Smooth muscle cell (in vitro differentiated cells): Measurements from ENCODE around the gene TNFRSF4. TPM values are rescaled to one million over a fixed set of nuclear protein-coding genes. Genes with fewer than 3 reads are reported as not detected.

ENCODE experiments used
- DNase-seq: peaks from one replicate; lab custom pipeline; 2025; ENCODE audit not compliant: unreplicated experiment; lab: John Stamatoyannopoulos, UW
- H2AFZ ChIP-seq: fragments of 200-600 bp; sonication (generic); 2 replicates; pipeline ENCODE4 v1.6.0; 2016; ENCODE audit warnings: antibody characterized with exemption, low read depth, mild to moderate bottlenecking
- H3F3A ChIP-seq: fragments of 200-600 bp; sonication (generic); 2 replicates; pipeline ENCODE4 v1.6.0; 2017; ENCODE audit warnings: antibody characterized with exemption, low read depth
- H3K27ac ChIP-seq: fragments of 200-600 bp; sonication (generic); 2 replicates; pipeline ENCODE4 v1.5.1; 2016; ENCODE audit warnings: low read depth, mild to moderate bottlenecking
- H3K27me3 ChIP-seq: fragments of 200-600 bp; sonication (generic); 2 replicates; pipeline ENCODE4 v1.6.1; 2016; ENCODE audit warnings: low read depth, mild to moderate bottlenecking
- H3K36me3 ChIP-seq: fragments of 200-600 bp; sonication (generic); 2 replicates; pipeline ENCODE4 v1.5.1; 2016; ENCODE audit warnings: low read depth
- H3K4me1 ChIP-seq: fragments of 200-600 bp; sonication (generic); 2 replicates; pipeline ENCODE4 v1.5.1; 2016; ENCODE audit warnings: low read depth
- H3K4me2 ChIP-seq: fragments of 200-600 bp; sonication (generic); 2 replicates; pipeline ENCODE4 v1.6.0; 2016; ENCODE audit warnings: mild to moderate bottlenecking
- H3K4me3 ChIP-seq: fragments of 200-600 bp; sonication (generic); 2 replicates; pipeline ENCODE4 v1.5.1; 2016; ENCODE audit warnings: mild to moderate bottlenecking
- H3K79me2 ChIP-seq: fragments of 200-600 bp; sonication (generic); 2 replicates; pipeline ENCODE4 v1.6.0; 2016; ENCODE audit warnings: low read depth, mild to moderate bottlenecking
- H3K9ac ChIP-seq: fragments of 200-600 bp; sonication (generic); 2 replicates; pipeline ENCODE4 v1.6.0; 2016; ENCODE audit warnings: low read depth
- H3K9me3 ChIP-seq: fragments of 200-600 bp; sonication (generic); replicated peaks from 2 replicates; pipeline ENCODE4 v1.5.1; 2016; ENCODE audit warnings: low read depth
- H4K20me1 ChIP-seq: fragments of 200-600 bp; sonication (generic); 2 replicates; pipeline ENCODE4 v1.6.0; 2016; ENCODE audit warnings: low read depth
- WGBS: methylation state at CpG from one replicate; pipeline ENCODE4 v1.1.7; 2016; ENCODE audit warnings: low lambda C conversion rate; 5-methylcytosine and 5-hydroxymethylcytosine counted together
- polyA plus RNA-seq: library from polyadenylated mRNA; unstranded; fragments of >200 nt; fragmentation: Nextera tagmentation; extraction: Ambion mirVana; gene quantifications from 2 replicates; pipeline ENCODE4 v1.2.1, GENCODE V29; 2016
- total RNA-seq: library from RNA; depleted of rRNA; stranded (reverse); fragments of >200 nt; gene quantifications from 2 replicates; pipeline ENCODE4 v1.2.3, GENCODE V29; 2014
- TF ChIP-seq, protein P1 (sequence below): fragments of 200-600 bp; sonication (generic); IDR thresholded peaks from 2 replicates; pipeline ENCODE4 v1.5.1; 2017; ENCODE audit warnings: borderline replicate concordance, mild to moderate bottlenecking, antibody characterized with exemption; ENCODE audit not compliant: insufficient read depth, poor library complexity, severe bottlenecking

TNFRSF4 gene
- total and polyA plus RNA-seq, 2 experiments from 2014 or later: not detected

DNA sequence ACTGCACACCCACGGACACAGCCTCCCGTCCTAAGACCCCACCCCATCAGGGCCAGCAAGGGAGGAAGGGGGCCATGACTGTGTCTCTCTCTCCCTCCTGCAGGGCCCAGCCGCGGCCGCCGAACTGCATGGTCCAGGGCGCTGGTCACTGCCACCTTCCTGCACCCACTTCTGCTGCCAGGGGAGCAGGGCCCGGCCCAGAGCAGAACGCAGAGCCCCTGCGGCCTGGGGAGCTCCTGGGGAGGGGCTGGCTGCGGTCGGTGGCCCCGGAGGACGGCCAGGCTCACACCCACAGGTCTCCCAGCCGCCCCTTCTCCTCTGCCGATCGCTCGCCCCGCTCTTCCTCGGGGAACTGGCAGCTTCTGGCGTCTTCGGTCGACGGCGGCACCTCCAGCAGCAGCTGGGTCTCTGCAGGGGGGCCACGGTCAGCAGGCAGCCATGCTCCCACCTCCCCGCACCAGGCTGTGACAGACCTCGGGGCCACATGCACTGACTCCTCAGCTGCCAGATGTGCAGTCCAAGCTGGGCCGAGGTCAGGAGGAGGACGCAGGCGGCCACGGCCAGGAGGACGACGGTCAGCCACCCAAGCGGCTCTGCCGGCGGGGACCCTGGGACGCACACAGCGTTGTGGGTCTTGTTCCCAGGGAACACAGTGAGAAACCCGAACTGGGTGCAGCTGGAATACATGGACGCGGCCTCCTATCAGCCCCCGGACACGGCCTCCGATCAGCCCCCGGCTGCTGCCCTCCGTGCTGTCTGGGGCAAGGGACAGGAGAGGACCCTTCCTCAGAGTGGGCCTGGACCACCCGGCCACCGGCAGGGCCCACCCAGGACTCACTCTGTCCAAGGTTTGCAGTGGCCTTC lies 10.2 kb downstream of the TNFRSF4 start:
- no peaks in the 10 kb centered on the region for H3K27me3 ChIP-seq
- no peaks in the 10 kb centered on the region for H4K20me1 ChIP-seq
- H3F3A ChIP-seq: no peaks in the 10 kb centered on the region
- H3K9me3 ChIP-seq: no peaks in the 10 kb centered on the region
- no peaks in the 10 kb centered on the region for H3K79me2 ChIP-seq
- 91% methylated on average over 49 of the region's 49 CpGs for WGBS
- H3K4me2 ChIP-seq: no peak overlapping the region
- H3K36me3 ChIP-seq: no peaks in the 10 kb centered on the region
- no peak for DNase-seq
- TF ChIP-seq, protein P1, sequence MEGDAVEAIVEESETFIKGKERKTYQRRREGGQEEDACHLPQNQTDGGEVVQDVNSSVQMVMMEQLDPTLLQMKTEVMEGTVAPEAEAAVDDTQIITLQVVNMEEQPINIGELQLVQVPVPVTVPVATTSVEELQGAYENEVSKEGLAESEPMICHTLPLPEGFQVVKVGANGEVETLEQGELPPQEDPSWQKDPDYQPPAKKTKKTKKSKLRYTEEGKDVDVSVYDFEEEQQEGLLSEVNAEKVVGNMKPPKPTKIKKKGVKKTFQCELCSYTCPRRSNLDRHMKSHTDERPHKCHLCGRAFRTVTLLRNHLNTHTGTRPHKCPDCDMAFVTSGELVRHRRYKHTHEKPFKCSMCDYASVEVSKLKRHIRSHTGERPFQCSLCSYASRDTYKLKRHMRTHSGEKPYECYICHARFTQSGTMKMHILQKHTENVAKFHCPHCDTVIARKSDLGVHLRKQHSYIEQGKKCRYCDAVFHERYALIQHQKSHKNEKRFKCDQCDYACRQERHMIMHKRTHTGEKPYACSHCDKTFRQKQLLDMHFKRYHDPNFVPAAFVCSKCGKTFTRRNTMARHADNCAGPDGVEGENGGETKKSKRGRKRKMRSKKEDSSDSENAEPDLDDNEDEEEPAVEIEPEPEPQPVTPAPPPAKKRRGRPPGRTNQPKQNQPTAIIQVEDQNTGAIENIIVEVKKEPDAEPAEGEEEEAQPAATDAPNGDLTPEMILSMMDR: no peak
- no peak overlapping the region for H3K9ac ChIP-seq
- peaks cover 9% of the 10 kb centered on the region for H3K4me1 ChIP-seq
- H3K4me3 ChIP-seq: no peak overlapping the region
- H2AFZ ChIP-seq: no peak overlapping the region
- no peak overlapping the region for H3K27ac ChIP-seq

DNA sequence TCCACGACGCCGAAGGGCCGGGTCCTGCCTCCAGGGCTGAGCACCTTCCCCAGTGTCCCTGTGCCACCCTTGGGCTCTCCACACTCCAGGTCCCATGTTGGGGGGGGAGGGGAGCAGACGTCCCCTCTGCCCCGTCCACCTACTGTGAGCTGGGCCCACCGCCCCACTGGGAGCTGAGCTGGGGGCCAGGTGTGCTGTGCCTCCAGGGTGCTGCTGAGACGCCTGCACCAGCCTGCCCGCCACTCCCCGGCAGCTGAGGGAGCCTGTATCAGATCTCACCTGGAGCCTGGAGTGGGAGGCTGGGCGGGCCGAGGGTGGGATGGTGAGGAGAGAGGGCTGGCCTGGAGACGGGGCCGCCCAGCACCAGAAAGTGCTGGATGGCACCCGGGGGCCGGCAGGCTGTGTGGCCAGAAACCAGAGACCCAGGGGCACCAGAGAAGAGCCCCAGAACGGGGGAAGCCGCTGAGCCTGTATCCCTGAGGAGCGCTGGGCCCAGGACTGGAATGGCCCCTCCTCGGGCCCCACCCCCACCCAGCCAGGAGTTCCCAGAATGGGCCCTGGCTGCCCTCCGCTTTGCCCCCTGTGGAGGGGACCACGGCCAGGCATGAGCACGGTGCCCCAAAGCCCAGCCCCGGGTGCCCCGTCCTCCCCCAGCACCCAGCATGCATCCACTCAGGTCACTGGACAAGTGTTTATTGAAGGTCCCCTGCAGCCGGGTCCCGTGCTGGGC lies 11.0 kb downstream of the TNFRSF4 start:
- no peaks in the 10 kb centered on the region for H3K9me3 ChIP-seq
- no peak overlapping the region for H3K9ac ChIP-seq
- H3K4me2 ChIP-seq: no peak overlapping the region
- H3K27ac ChIP-seq: no peak overlapping the region
- no peak overlapping the region for H3K4me3 ChIP-seq
- no peak for DNase-seq
- H4K20me1 ChIP-seq: no peaks in the 10 kb centered on the region
- TF ChIP-seq, protein P1: no peak
- no peaks in the 10 kb centered on the region for H3K36me3 ChIP-seq
- no peaks in the 10 kb centered on the region for H3K27me3 ChIP-seq
- no peaks in the 10 kb centered on the region for H3F3A ChIP-seq
- no peaks in the 10 kb centered on the region for H3K79me2 ChIP-seq
- peaks cover 9% of the 10 kb centered on the region for H3K4me1 ChIP-seq
- WGBS: 80% methylated on average over 25 of the region's 27 CpGs
- H2AFZ ChIP-seq: no peak overlapping the region

DNA sequence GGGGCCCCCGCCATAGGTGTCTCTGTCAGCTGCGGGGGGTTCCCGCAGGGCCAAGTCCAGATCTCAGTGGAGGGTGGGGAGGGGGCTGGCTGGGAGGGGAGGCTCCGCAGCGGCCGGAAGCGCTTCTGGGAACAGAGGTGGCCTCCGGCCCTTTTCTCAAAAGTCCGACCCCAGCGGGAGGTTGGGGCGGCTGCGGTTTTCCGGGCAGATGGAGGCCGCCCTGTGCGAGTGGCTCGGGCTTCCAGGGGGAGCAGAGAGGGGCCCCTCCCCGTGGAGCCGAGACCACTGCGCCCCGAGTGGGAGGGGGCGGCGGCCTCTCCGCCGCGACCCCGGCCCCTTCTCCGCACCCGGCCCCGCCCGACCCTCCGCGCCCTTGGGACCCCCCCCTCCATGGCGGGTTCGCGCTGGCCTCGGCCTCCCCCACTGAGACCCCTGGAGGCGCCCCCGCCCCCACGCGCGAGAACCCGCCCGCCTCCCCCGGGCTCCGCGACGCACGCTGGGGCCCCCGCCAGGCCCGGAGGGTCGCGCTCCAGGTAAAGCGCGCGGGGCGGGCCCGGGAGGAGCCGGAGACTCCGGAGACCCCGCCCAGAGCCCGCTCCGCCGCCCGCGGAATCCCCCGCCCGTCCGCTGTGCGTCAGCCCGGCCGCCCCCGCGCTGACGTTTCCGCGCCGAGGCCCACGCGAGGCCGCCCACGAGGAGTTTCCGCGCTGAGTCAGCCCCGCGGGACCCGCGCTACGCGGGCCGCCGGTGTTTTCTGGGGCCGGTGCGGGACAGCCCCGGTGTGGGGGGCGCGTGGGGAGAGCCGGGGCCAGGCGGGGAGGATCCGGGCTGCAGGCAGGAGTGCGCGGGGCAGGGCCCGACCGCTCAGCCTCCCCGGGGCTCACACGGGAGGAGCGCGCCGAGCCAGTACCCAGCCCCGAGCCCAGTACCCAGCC lies 12.8 kb downstream of the TNFRSF4 start:
- Histone ChIP-seq H3K27ac (peak overlapping the region; percentile 19), H3K27me3 (no peaks in the 10 kb centered on the region), H3K9me3 (no peaks in the 10 kb centered on the region), H3K36me3 (no peaks in the 10 kb centered on the region), H3K4me3 (peak overlapping the region; percentile 52), H3K9ac (peak overlapping the region; percentile 75), H2AFZ (no peak overlapping the region), H3F3A (no peaks in the 10 kb centered on the region), H4K20me1 (no peaks in the 10 kb centered on the region), H3K4me2 (peak overlapping the region; percentile 81), H3K79me2 (no peaks in the 10 kb centered on the region), H3K4me1 (peaks cover 2% of the 10 kb centered on the region)
- DNase-seq: peak; percentile 72
- 7% methylated on average over 12 of the region's 109 CpGs for WGBS
- TF ChIP-seq, protein P1: no peak
